A673 (cell line): ENCODE measurements around the gene SLC29A3. TPM values are rescaled to one million over a fixed set of nuclear protein-coding genes. Genes with fewer than 3 reads are reported as not detected.
"Not testable (repeated sequence)": the region's sequence is repeated elsewhere in the genome, so short reads cannot be mapped to it uniquely, and the experiment has no call there.

Experiments used
- BruUV-seq: library from RNA; stranded (reverse); fragments of 400-500 nt; replicated peaks from 2 replicates; lab custom pipeline; 2021; lab: Mats Ljungman, UMichigan
- CTCF ChIA-PET: fragments of 300-600 bp; sonication (Branson Sonifier 250); formaldehyde crosslinking; loops from one replicate; lab custom pipeline; 2022; ENCODE audit warnings: antibody characterized with exemption; lab: Charles Lee
- POLR2A ChIA-PET: fragments of 300-600 bp; sonication (Branson Sonifier 250); formaldehyde crosslinking; loops from one replicate; lab custom pipeline; 2022; ENCODE audit warnings: antibody characterized with exemption; ENCODE audit not compliant: low non-redundant PET; lab: Charles Lee
- DNase-seq: peaks from one replicate; pipeline ENCODE4 v3.0.0-alpha.2; 2015; ENCODE audit warnings: low spot score
- H3K27ac ChIP-seq: fragments of 200-600 bp; sonication (generic); 2 replicates; pipeline ENCODE4 v1.5.1; 2016; ENCODE audit warnings: mixed run types, low read depth, mild to moderate bottlenecking, mixed read lengths, antibody characterized with exemption, low read length; ENCODE audit not compliant: poor library complexity, severe bottlenecking
- H3K27me3 ChIP-seq: fragments of 200-600 bp; sonication (generic); replicated peaks from 2 replicates; pipeline ENCODE4 v1.6.1; 2017; ENCODE audit warnings: mixed run types, low read depth, mild to moderate bottlenecking, mixed read lengths, antibody characterized with exemption, low read length; ENCODE audit not compliant: insufficient read depth, poor library complexity
- H3K36me3 ChIP-seq: fragments of 200-600 bp; sonication (generic); 2 replicates; pipeline ENCODE4 v1.6.1; 2016; ENCODE audit warnings: mixed run types, mild to moderate bottlenecking, mixed read lengths, antibody characterized with exemption, low read length; ENCODE audit not compliant: insufficient read depth, poor library complexity, severe bottlenecking
- H3K4me1 ChIP-seq: fragments of 200-600 bp; sonication (generic); 2 replicates; pipeline ENCODE4 v1.6.1; 2017; ENCODE audit warnings: mixed run types, mild to moderate bottlenecking, mixed read lengths, antibody characterized with exemption, low read length; ENCODE audit not compliant: insufficient read depth, poor library complexity, severe bottlenecking
- H3K4me3 ChIP-seq: fragments of 200-600 bp; sonication (generic); 2 replicates; pipeline ENCODE4 v1.5.1; 2016; ENCODE audit warnings: low read depth, mixed run types, mild to moderate bottlenecking, mixed read lengths, low read length; ENCODE audit not compliant: poor library complexity, severe bottlenecking
- H3K9me3 ChIP-seq: fragments of 200-600 bp; sonication (generic); 2 replicates; pipeline ENCODE4 v1.6.1; 2016; ENCODE audit warnings: mixed run types, low read depth, mild to moderate bottlenecking, mixed read lengths, antibody characterized with exemption, low read length; ENCODE audit not compliant: poor library complexity, severe bottlenecking
- CTCF ChIP-seq: fragments of 300-800, 200-600 bp; sonication (generic); conservative IDR thresholded peaks from 2 replicates; pipeline ENCODE4 v1.5.1; 2017; ENCODE audit warnings: low read depth, mild to moderate bottlenecking, antibody characterized with exemption, low read length, moderate library complexity, mixed read lengths
- EZH2 ChIP-seq: fragments of 200-600 bp; sonication (generic); IDR thresholded peaks from 2 replicates; pipeline ENCODE4 v1.6.1; 2017; ENCODE audit warnings: borderline replicate concordance, low read depth, mild to moderate bottlenecking, mixed read lengths, antibody characterized with exemption, low read length; ENCODE audit not compliant: poor library complexity, severe bottlenecking
- intact Hi-C: fragments of 100-400 bp; cut with micrococcal nuclease; formaldehyde crosslinking; loops from one replicate; pipeline ENCODE4 v1.10.0; 2022; ENCODE audit not compliant: unreplicated experiment
- total RNA-seq: library from RNA; stranded (reverse); gene quantifications from 2 replicates; pipeline ENCODE4 v1.2.3, GENCODE V29; 2021

Gene SLC29A3
- total RNA-seq, 1 experiment from 2014 or later: 6.1 TPM

- intact Hi-C loops: no loop called here
- no peaks in the 10 kb centered on the region for H3K27me3 ChIP-seq
- TF ChIP-seq EZH2: no peak
- TF ChIP-seq CTCF: no peak
- H3K27ac ChIP-seq: no peak overlapping the region
- no peak overlapping the region for H3K4me3 ChIP-seq
- ChIA-PET POLR2A (no interaction called here), CTCF (no interaction called here)
- no peaks in the 10 kb centered on the region for H3K4me1 ChIP-seq
- BruUV-seq: no TSS peak
- no peaks in the 10 kb centered on the region for H3K36me3 ChIP-seq
- no peak for DNase-seq
- no peaks in the 10 kb centered on the region for H3K9me3 ChIP-seq
Observed at GRCh38 chr10:71357792-71358265, 38.8 kb downstream of the SLC29A3 start.

DNA sequence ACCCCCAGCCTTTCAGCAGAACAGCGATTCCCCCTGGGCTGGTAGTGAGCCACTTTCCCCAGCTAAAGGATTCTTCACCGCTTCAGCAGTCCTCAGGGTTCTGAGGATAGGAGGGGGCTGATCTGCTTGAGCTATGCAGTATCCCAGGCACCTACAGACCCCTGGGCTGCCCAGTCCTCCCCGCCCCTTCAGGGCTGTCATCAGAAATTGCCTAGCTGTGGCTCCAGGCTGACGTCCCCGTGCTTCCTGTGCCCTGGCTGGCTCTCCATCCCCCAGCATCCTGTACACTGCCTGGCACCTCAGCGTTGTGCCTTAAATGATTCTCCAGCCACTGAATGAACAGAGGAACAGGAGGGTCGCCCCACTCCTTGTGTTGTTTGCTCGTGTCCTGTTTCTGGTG lies 39.2 kb downstream of the SLC29A3 start:
- CTCF ChIA-PET: no interaction called here
- intact Hi-C loops: no loop called here
- no peak for DNase-seq
- BruUV-seq: no TSS peak
- no peaks in the 10 kb centered on the region for H3K4me1 ChIP-seq
- H3K27ac ChIP-seq: no peak overlapping the region
- no peaks in the 10 kb centered on the region for H3K9me3 ChIP-seq
- no peaks in the 10 kb centered on the region for H3K27me3 ChIP-seq
- H3K36me3 ChIP-seq: no peaks in the 10 kb centered on the region
- TF ChIP-seq EZH2 (no peak), CTCF (no peak)
- no peak overlapping the region for H3K4me3 ChIP-seq
- POLR2A ChIA-PET: no interaction called here

DNA sequence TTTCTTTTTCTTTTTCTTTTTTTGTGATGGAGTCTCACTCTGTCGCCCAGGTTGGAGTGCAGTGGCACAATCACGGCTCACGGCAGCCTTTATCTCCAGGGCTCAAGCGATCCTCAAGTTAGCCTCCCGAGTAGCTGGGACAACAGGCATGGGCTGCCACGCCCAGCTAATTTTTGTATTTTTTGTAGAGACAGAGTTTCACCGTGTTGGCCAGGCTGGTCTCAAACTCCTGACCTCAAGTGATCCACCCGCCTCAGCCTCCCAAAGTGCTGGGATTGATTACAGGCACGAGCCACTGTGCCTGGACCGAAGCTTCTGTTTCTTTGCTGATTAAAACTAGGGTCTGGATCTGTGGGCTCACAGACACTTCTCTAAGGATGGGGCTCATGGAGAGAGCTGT lies 39.8 kb downstream of the SLC29A3 start:
- H3K27ac ChIP-seq, POLR2A ChIA-PET, H3K4me3 ChIP-seq, BruUV-seq, H3K4me1 ChIP-seq, DNase-seq, H3K9me3 ChIP-seq, H3K27me3 ChIP-seq, H3K36me3 ChIP-seq, intact Hi-C loops, CTCF ChIA-PET: not testable (repeated sequence)

- no TSS peak for BruUV-seq
- ChIA-PET POLR2A (no interaction called here), CTCF (no interaction called here)
- no peaks in the 10 kb centered on the region for H3K36me3 ChIP-seq
- no peaks in the 10 kb centered on the region for H3K4me1 ChIP-seq
- TF ChIP-seq EZH2 (no peak), CTCF (no peak)
- H3K9me3 ChIP-seq: no peaks in the 10 kb centered on the region
- intact Hi-C loops: no loop called here
- no peaks in the 10 kb centered on the region for H3K27me3 ChIP-seq
- H3K4me3 ChIP-seq: no peak overlapping the region
- no peak for DNase-seq
- no peak overlapping the region for H3K27ac ChIP-seq
Observed at GRCh38 chr10:71359364-71360046, 40.4 kb downstream of the SLC29A3 start.
